GM18907 (cell line): ENCODE measurements around the gene TOPAZ1.

Source experiments
- ATAC-seq: cut with Tn5 transposase; IDR thresholded peaks from one replicate; pipeline ENCODE4 v1.9.1; 2021; ENCODE audit warnings: mild to moderate bottlenecking, moderate library complexity; ENCODE audit not compliant: unreplicated experiment

The TOPAZ1 gene

DNA sequence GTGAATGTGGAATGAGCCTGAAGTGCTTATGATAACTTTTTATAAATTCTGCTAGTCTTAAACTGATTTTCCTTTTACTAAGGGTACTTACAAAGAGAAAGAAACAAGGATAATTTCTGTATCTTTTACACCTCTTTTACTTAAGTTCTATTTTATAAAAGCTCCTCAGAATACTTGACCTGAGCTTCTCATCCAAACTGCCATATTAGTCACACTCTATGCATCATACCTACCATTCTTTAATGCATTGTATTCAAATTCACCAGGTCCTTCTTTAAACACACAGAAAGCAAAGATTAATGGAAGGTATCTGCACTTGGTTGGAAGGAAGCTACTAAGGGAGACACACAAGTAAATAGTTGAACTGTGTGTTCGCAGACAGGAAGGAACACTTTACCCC lies 1.6 kb upstream of the TOPAZ1 start:
- no peak for ATAC-seq

DNA sequence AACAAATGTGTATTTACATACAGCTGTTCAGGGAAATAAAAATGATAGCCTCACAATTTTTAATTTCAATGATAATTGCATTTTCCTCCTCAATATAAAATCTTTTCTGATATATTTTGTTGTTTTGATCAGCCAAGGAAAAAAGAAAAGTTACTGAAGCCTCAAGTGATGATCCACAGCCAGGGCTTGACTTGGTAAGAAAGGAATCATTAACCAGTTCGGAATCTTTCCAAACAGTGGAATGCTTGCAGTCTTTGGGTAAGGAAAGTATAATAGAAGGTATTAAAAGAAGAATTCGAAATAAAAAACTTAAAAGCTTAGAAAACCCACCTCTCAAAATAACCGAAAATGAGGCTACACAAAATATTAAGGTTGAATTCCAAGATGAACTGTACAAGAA lies 1.0 kb downstream of the TOPAZ1 start:
- no peak for ATAC-seq

DNA sequence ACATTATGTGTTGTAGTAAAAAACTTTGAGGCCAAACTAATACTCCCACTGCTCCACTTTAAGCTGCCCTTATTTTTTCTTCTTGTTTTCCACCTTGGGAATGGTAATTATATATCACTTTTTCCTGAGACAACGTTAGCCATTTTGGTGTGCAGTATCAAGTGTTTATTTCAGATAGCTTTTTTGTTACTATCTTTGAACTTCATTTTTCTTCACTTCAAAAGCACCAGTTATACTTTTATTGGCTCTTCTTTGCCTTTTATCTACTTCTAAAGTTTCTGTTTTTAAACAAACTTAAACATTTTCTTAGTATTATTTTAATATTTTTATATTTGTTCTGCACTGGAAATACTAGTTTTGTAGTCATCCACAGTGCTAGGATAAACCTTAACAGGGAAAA lies 6.5 kb downstream of the TOPAZ1 start:
- ATAC-seq: no peak

DNA sequence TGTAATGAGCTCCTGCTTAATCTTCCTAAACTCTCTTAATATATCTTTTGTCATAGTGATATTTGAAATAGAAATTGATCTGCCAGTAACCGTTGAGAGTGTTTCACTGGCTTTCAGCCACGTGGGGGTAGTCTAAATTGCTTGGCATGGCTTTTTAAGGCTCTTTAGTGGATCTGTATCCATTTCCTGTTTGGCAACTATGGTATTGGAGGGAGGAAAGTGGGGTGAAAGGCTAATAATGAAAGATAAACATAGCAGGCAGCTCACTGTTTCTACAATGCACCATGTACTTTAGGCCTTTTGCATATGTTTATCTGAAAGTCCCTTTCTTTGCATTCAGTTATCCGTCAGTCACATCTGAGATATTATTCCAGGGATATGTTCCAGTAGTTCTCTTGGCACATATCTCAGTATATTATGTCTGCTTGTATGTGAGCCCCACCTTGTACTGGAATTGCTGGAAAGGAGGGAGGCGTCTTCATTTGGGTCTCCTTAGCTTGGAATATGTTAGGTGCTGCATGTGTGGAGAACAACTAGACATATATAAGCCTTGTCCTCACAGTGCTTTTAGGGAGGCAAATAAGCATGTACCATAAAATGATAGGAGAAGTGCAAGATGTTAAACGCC lies 10.8 kb downstream of the TOPAZ1 start:
- no peak for ATAC-seq

DNA sequence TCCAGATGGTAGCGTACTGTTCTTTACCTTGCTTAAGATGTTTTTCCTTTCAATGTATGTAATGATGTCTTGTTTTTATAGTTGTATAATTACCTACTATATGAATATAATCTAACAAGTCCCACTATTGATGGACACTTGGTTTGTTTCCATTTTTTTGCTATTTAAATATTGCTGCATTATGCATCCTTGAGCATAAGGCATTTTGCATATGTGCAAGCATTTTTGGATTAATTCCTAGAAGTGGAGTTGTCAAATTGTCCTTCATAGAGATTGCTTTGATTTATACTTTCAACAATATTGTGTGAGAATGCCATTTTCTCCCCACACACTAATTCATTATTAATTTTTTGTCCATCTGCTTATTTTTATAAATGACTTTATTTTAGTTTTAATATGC lies 17.7 kb downstream of the TOPAZ1 start:
- no peak for ATAC-seq

DNA sequence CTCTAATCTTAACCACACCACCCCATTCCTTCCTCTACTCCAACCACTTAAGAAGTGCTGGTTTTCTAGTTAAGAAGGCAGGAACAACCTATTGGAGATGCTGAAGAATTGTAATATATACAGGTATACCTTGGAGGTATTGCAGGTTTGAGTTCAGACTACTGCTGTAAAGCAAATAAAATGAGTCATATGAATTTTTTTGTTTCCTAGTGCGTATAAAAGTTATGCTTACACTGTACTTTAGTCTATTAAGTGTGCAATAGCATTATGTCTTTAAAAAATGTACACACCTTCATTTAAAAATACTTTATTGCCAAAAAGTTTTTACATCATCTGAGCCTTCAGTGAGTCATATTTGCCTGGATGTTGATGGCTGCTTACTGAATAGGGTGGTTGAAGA lies 22.5 kb downstream of the TOPAZ1 start:
- ATAC-seq: no peak

DNA sequence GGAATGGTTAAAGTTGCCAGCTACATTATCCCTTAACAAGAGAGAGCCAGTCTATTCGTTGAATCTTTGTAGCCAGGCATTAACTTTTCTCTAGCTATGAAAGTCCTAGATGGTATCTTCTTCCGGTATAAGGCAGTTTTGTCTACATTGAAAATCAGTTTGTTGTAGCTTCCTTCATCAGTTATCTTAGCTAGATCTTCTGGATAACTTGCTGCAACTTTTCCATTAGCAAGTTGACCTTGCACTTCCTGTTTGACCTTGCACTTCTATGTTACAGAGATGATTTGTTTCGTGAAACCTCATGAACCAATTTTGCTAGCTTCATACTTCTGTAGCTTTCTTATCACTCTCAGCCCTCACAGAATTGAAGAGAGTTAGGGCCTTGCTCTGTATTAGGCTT lies 24.1 kb downstream of the TOPAZ1 start:
- ATAC-seq: no peak

DNA sequence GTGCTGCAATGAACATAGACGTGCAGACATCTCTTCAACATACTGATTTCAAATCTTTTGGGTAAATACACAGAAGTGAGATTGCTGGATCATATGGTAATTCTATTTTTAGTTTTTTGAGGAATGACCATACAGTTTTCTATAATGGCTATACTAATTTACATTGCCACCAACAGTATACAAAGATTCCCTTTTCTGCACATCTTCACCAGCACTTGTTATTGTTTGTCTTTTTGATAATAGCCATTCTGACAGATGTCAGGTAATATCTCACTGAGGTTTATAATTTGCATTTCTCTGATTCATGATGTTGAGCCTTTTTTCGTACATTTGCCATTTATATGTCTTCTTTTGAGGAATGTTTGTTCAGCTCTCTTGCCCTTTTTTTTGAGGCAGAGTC lies 30.5 kb downstream of the TOPAZ1 start:
- no peak for ATAC-seq

DNA sequence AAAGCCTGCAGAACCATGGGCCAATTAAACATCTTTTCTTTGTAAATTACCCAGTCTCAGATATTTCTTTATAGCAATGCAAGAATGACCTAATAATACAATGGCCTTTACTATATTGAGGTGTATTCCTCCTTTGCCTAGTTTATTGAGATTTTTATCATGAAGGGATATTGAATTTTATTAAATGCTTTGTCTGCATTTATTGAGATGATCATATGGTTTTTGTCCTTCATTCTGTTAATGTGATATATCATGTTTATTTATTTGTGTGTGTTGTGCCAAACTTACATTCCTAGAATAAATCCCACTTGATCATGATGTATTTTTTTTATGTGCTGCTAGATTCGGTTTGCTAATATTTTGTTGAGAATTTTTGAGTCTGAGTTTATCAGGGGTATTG lies 36.2 kb downstream of the TOPAZ1 start:
- no peak for ATAC-seq

DNA sequence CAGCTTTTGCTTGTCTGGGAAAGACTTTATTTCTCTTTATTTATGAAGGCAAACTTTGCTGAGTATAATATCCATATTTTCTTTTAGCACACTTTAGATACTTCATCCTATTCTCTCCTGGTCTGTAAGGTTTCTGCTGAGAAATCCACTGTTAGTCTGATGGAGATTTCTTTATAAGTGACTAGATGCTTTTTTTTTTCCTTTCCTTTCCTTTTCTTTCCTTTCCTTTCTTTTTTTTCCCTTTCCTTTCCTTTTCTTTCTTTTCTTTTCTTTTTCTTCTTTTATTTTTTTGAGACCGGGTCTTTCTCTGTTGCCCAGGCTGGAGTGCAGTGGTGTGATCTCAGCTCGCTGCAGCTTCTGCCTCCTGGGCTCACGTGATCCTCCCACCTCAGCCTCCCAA lies 38.4 kb downstream of the TOPAZ1 start:
- no peak for ATAC-seq

DNA sequence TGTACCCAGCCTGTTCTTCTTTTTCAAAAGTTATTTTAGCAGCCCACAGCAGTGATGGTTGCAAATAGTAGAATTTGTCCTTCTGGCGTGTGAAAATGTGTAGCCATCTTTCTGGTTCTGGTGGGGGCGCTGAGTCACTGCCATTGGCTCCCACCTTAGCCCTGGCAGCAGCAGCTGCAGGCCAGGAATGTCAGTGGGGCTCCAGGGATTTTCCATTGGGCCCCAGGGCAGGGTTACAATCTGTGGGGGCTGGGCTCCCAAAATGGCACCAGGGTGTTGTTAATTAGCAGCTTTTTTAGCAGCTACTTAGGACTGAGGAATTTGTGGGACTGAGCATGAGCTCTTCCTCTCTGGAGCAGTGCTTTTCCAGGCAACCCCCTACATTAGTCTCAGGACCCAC lies 38.9 kb downstream of the TOPAZ1 start:
- no peak for ATAC-seq

DNA sequence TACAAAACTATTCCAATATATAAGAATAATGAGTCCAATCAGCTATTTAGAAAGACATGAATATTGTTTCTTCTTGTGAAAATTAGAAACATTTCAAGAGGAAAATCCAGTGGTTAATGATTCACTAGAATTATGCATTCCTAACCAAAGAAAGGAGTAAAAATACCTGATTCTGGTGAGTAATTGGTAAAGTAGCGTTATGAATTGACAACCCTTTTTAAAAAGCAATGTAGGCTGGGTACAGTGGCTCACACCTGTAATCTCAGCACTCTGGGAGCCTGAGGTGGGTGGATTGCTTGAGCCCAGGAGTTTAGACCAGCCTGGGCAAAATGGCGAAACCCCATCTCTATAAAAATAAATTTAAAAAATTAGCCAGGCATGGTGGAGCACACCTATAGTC lies 43.3 kb downstream of the TOPAZ1 start:
- ATAC-seq: no peak

DNA sequence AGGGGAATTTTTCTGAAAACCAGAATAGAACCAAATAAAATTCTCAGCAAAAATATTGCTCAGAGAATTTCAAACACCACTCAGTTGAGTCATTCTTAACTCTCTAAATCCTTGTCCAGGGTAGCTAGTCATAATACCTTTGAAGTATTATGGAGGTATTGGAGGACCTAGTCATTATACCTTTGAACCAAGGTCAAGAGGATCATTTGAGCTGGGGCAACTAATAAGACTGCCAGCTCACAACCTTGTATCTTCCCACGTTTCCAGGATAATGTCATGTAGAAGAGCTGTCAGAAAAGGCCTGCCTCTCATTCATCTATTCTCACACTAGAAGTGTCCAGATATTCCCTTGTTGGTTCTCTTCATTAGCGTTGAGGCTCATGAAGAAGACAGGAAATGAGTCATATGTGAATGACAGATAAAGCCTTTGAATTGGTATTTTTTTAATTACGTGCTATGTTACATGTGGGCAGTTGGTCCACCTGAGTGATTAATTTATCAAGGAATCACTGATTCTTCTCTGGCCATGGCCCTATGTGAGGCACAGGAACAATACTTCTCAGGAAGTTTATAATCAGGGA lies 48.3 kb downstream of the TOPAZ1 start:
- ATAC-seq: no peak

DNA sequence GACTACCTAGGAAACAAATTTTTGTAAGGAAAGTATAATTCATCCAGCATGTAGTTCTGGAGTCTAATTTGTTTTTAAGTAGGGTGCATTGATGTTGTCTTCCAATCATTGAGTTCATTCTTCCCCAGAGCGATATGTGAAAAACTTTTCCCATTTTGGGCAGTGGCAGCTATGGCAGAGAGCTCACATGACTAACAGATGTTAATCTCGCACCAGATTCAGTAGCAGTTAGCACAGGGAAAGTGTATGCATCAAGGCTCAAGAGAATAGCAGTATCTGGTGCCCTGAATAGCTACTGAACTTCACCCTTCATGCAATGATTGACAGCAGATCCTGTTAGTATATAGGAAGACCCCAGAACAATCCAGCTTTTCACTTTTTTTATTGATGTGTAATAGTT lies 50.6 kb downstream of the TOPAZ1 start:
- no peak for ATAC-seq

DNA sequence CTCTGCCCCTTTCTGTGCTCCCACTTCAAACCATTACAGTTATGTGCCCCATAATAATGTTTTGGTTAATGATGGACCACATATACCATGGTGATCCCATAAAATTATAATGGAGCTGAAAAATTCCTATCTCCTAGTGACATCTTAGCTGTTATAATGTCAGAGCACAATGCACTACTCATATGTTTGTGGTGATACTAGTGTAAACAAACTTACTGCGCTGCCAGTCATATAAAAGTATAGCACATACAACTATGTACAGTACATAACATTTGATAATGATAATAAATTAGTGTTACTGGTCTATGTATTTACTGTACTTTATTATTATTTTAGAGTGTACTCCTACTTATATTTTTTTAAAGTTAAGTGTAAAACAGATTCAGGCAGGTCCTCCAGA lies 51.3 kb downstream of the TOPAZ1 start:
- ATAC-seq: no peak

DNA sequence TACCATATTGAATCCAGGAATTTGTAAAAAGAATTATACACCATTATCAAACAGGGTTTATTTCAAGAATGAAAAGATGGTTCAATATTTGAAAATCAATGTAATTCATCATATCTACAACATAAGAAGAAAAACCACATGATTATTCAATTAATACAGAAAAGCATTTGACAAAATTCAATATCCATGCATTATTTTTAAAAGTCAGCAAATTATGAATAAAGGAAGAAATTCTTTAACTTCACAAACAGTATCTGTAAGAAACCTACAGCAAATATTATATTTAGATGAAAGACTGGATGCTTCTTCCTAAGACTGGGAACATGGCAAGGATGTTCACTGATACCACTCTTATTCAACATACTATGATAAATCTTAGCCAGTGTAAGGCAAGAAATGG lies 55.6 kb downstream of the TOPAZ1 start:
- ATAC-seq: no peak

DNA sequence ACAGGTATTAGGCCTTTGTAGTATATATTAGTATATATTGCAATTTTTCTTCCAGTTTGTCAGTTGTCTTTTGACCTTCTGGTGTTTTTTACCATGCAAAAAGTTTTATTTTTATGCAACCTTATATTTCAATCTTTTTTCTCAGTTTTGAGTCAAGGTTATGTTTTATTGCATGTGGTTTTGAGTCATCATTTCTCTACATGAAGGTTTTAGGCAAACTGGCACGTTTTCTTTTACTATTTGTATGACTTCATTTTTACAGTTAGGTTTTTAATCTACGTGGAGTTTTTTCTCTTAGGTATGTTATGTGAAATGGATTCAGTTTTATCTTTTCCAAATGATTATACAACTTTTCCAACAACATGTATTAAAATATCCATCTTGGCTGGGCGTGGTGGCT lies 60.1 kb downstream of the TOPAZ1 start:
- ATAC-seq: no peak

DNA sequence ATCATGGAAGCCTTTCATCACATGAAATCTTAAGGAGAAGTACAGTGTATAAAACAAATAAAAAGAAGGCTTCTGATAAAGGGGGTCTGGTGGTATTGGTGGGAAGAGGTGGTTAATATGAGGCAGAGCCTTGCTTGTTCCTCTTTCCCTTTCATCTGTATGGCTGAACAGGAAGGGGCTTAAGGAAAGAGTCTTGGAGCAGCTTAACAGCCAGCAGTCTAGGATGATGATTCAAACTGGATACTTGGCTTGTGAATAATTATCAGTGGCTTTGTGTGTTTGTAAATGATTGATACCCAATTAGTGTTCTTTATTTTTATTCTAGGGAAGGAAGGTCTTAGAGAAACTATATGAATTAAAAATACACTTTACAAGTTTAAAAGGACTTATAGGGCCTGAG lies 67.8 kb downstream of the TOPAZ1 start:
- no peak for ATAC-seq

DNA sequence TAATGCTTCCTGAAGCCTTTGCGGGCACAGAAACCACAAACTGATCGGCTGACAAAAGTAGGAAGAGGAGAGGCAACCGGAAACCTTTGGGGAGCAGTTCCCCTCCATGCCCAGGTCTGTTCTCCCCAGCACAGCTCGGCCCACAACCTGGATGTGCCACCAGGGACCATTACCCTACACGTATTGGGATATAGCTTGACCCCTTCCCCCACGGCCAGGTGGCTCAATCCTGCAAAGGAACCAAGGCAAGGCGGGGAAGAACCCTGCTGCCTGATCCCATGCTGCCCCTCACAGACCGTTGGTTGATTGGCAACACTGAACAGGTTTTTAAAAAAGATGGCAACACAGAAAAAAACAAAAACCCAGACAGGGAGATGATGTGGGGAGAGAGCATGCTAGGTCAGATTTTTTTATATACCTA lies 77.2 kb downstream of the TOPAZ1 start:
- ATAC-seq: no peak

DNA sequence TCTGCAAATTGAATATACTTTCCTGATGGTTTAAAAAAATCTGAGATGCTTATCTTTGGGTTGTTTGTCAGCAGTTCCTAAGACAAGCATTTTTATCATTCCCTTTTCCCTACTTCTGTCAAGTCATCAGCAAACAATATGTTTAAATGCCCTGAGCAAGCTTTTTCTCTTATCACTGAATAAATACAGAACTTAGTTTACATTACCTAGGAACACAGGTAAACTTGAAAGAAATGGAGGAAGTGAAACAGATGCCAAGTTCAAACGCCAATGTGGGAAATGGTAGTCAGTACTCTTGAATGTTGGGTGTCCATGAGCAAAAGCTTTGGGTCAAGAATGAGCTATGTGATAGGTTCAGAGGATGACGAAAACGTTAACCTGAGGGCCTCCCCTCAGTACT lies 79.6 kb downstream of the TOPAZ1 start:
- no peak for ATAC-seq

DNA sequence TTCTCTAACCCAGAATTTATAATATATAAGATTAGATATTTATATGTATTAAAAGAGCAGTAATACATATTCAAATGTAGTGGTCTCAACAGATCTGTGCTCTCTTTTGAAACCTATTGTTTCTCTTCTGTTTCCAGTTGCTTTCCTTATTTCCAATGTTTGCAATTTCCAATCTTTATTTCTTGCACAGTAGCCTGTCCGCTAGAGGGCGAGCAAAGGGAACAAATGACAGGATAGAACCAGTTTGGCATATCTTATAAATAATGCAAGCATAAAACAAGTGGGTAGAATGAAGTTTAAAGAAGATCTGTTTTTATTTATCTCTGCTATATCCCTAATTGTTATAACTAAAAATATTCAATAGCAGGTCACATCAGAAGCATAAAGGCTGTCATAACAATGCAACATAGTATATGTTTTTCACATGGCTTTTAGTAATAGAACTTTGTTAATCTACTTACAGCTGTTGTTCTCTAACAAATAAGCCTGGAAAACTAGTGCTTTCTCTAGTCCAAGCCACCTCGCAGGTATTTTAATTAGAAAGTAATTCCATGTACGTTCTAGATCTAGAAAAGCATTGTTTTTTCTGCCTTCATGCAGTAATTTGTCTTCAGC lies 81.8 kb downstream of the TOPAZ1 start:
- no peak for ATAC-seq

DNA sequence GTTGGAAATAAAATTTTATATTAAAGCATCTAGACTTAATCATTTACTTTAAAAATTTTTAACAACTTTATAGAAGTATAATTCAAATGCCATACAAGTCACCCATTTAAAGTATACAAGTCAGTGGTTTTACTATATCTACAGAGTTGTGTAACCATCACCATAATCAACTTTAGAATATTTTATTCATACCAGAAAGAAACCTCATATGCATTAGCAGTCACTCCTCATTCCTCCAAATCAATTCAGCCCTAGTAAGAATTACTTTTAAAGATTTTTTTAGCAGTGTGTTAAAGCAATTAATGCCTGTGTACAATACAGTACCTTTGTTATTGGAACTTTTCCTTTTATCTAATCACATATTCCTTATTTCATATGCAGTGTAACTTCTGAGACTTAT lies 82.9 kb downstream of the TOPAZ1 start:
- no peak for ATAC-seq

DNA sequence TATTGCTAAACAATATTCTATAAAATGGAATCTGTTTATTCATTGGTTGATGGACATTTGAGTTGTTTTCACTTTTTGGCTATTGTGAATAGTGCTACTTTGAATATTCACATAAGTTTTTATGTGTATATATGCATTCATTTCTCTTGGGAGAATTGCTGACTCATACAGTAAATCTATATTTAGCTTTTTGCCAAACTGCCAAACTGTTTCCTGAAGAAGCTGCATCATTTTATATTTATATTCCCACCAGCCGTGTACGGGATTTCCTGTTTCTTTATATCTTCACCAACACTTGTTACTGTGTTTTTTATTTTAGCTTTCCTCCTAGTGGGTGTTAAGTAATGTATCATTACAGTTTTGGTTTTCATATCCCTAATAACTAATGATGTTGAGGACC lies 84.3 kb downstream of the TOPAZ1 start:
- ATAC-seq: no peak
